ENCODE results near the gene SLCO2A1.

The SLCO2A1 gene

DNA sequence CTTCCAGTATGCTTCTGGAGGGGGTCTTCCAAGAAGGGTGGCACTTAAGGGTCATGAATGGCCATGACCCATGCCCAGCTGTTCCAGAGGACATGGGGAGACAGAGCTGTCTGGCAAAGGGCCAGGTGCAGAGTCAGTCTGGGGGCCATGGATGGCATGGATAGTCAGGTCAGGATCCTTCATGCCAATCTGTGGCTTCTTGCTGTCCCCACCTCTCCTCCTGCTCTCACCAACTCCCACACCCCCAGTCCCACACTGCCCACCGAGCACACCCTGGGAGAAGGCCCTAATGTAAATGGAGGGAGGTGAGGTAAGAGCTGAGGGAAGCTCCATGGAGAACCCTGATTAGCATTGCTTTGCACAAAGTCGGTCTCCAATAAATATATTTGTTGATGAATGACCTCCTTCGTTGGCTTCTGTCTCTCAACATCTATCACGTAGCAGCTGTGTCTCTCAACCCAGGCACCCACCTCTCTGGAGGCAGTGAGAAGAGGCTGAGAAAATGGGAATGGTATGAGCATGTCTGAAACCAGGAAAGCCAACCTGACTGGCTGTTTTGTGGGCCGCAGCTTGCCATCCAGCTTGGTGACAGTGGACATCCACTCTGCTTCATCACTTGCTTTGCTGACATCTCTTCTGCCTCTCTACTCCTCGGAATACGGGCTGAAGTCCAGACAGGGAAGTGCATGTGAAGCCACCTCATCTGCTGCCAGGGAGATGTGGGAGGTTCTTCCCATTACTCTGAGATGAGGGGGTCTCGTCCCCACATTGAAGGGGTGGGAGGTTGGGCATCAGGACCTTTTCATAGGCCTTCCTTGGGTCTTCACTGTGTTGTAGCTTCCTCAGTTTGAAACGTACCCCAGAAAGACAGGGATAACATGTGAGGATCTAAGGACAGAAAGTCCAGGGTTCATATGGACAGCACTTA is 96.4 kb downstream of the SLCO2A1 start:
- no peak for DNase-seq (ENCODE audit: low spot score)

DNA sequence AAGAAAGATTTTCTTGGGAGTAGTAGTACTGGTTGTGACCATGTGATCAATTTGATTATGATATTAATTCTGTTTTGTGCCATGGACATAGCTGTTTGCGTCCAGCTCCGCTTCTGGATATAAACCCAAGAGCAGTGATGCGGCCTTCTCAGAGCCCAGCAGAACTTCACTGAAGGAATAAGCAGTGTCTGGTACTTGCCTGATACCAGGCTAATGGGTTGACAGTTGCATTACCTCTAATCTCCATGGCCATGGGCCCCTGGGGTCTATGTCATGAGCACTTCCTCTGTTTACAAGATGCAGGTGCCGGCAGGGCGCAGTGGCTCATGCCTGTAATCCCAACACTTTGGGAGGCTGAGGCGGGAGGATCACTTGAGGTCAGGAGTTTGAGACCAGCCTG is 97.7 kb downstream of the SLCO2A1 start:
- no peak for DNase-seq (ENCODE audit: low spot score)

DNA sequence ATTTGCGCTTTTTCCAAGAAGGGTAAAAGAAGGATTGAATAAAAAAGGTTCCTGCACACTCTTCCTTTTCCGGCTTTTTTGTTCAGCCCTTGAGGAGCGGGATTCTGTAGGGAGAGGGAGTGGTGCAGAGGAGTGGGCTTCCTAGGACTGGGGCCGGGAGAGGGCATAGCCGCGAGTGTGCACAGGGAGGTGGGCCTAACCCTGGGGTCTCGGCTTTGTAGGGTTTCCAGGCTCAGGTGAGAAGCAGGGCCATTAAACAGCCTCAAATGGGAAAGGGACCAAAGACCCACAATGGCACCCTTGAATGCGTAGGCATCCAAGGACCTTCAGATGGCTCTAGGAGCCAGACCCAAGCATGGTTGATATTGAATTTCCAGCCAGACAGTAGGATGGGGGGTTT is 98.6 kb downstream of the SLCO2A1 start:
- no peak for DNase-seq (ENCODE audit: low spot score)

- DNase-seq (ENCODE audit: low spot score) = no peak
Measured at GRCh38 chr3:133930341-133930933, 99.3 kb downstream of the SLCO2A1 start.

GRCh38 chr3:133928903-133929607 is 100.7 kb downstream of the SLCO2A1 start:
- DNase-seq (ENCODE audit: low spot score) = no peak

- no peak for DNase-seq (ENCODE audit: low spot score)
Measured at GRCh38 chr3:133928136-133928893, 101.4 kb downstream of the SLCO2A1 start.

GRCh38 chr3:133927540-133928066 is 102.1 kb downstream of the SLCO2A1 start:
- DNase-seq (ENCODE audit: low spot score) = peak; percentile 89

DNA sequence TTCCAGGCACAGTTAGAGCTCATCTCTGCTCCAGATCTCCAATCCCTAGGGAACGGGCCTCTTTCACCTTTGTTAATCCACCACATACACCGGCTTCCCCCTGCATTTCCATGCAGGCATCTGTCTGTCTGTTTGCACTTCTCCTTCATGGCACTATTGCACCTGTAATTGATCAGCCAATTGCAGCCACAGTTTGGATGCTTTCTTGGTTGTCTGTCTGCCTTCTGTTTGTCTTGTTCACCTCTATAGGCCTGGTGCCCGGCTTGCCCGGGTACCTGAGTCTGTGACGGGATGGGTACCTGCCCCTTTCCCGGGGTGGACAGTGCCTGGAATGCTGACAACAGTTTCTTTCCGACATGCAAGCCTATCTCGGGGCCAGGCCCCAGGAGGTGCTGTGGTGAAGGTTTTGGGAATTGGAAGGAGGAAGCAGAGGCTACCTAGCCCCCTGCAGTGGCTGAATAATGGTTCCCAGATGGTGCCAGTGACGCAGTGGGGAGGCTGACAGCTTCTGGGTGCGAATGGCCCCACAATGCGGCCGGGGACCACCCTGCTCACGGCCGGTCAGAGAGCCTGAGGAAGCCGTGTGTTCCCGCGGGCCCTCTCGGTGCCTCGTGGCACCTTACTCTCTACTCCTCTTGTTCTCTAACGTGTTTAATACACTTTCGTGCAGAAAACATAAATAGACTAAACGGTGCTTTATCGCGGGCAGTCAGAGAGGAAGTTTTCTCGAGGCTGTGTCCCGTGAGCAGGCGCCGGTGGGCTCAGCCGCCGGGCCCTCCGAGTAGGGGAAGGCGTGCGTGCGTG is 102.8 kb downstream of the SLCO2A1 start:
- no peak for DNase-seq (ENCODE audit: low spot score)

GRCh38 chr3:133925960-133926735 is 103.6 kb downstream of the SLCO2A1 start:
- DNase-seq (ENCODE audit: low spot score) = no peak

GRCh38 chr3:133924041-133924440 is 105.7 kb downstream of the SLCO2A1 start:
- DNase-seq (ENCODE audit: low spot score) = no peak

GRCh38 chr3:133921592-133921991 is 108.1 kb downstream of the SLCO2A1 start:
- no peak for DNase-seq (ENCODE audit: low spot score)

DNA sequence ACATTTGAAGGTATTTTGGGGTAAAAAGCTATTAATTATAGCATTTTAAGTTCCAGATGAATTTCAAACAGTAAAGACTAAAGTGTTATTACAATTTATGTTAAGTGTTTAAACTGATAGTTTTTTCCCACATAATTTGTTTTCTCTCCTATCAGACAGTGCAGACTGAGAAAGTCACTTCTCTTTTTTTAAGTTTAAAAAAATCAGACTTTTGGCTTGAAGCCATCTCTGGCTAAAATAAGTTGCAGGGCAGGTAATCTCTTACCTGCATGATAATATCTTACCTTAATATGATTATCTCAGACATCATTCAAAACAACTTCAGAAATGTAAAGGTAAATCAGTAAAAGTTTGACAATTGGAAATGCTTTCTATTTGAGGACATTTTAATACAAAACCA is 112.6 kb downstream of the SLCO2A1 start:
- DNase-seq (ENCODE audit: low spot score) = no peak

DNA sequence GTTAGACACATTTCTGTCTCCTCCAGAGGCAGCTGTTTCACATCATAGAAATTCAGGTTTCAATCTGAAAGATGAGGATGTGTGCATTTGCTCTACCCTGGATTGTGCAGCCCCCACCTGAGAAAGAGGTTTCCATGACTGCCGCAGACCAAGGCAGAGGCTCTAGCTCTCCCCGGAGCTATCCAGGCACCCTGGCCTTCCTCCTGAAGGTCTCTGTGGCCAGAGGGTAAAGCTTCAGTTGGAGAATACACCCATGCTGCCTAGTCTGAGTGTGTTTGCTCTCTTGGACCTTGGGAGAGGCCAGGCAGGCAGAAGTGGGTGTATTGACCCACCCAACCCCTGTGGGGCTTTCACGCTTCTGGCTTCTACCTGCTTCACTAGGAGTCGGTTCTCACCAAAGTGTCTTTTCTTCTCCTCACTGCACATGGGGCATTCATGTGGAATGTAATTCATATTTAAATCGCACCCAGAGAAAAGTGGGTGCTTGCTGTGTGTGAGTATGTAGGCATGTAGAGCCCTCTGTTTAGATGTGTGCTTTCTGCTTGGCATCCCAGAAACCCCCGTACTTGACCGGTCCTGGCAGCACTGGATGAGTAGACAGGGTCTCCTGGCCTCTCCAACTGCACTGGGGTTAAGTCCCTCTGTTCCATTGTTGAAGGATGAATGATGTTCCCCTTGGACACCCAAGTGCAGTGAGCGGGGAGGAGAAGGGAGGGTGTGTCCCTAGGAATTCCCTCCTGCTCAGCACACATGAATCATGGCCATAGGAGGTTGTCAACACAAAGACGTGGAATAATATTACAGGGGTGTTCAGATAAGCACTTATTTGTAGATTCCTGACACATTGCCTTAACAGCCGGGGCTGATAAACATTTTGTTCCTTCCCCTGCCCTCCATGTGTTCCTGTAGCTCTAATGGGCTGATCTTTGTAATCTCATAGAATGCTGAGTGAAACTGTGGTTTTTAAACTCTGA is 113.8 kb downstream of the SLCO2A1 start:
- no peak for DNase-seq (ENCODE audit: low spot score)

- DNase-seq (ENCODE audit: low spot score) = no peak
Measured at GRCh38 chr3:133914839-133915600, 114.7 kb downstream of the SLCO2A1 start.

DNA sequence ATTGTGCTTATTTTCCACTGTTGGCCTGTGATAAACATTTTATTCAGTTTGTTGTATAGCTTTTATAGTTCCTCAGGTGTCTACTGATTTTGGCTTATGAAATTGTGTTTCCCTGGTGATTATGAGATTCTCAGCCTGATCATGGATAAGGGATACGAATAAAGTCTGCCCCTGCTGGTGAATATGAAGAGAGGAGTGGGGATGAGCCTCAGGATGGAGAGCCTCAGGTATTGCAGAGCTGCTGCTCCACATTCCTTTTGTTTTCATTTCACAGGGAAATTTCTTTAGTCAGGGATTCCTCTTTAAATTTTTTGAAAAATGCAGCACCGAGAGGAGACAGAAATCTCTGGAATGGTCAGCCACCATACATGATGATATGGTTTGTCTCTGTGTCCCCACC is 119.3 kb downstream of the SLCO2A1 start:
- DNase-seq (ENCODE audit: low spot score) = no peak

GRCh38 chr3:133905376-133905775 is 124.3 kb downstream of the SLCO2A1 start:
- DNase-seq (ENCODE audit: low spot score) = no peak

GRCh38 chr3:133901847-133902246 is 127.9 kb downstream of the SLCO2A1 start:
- no peak for DNase-seq (ENCODE audit: low spot score)

DNA sequence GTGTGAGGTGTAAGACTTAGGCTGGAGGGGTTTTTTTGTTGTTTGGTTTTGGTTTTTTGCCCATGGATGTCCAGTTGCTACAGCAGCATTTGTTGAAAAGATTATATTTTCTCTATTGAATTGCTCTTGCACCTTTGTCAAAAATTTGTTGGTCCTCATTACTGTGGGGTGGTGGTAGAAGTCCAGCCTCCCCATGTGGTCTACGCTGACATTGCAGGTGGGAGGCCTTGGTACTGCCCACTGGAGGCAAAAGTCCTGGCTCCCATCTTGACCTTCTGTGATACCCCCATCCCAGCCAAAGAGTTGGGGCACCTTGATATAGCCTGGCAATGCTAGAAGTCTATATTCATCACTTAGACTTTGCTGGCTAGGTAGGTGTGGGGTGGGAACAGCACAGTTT is 128.6 kb downstream of the SLCO2A1 start:
- DNase-seq (ENCODE audit: low spot score) = no peak
